HG03439 (cell line): ENCODE results near the gene CORO1C.

Experiments used
- ATAC-seq: cut with Tn5 transposase; IDR thresholded peaks from one replicate; pipeline ENCODE4 v1.9.1; 2021; ENCODE audit warnings: mild to moderate bottlenecking, moderate library complexity; ENCODE audit not compliant: unreplicated experiment

The CORO1C gene

GRCh38 chr12:108700833-108701541, 30.3 kb downstream of the CORO1C start:
- no peak for ATAC-seq

DNA sequence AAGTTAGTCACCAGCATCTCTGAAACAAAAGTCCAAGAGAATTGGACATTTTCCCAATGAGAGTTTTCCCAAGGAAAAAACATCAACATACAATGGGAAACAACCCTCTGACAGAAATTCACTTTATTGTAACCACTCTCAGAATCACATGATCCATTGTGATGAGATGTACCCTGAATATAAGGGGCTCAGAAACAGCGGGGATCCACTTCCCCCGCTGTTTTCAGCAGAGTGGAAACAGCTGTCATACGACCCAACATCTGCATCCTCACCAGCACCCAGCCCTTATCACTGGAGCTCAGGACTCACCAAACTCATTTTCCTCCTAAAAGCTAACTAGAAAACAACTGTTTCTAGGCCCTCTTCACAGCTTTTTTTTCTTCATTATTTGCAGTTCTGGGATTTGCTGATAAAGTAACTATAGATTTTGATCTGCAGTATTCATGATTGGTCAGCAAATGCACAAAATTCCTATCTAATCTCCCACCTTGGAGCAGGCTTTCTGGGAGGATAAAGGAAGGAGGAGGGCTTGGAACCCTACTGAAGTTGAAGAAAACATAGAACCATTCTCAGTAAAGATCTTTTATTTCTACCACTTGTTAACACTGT, 31.3 kb downstream of the CORO1C start:
- ATAC-seq: no peak

DNA sequence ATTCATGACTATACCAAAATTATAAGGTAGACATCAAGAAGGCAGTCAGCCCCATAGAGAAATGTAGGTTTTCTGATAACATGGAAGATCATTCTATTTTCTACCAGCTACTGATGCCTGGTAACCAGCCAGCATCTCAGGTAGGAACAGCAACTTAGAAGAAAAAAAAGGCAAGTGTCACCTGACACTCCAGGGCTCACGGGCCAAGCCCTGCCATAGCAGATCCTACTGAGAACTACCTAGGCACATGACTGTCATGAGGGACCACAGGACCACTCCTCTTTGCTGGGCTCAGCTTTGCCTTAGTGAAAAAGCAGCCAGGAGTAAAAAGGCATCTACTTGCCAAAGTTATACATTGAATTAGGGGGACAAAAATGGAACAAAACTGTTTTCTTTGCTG, 33.4 kb downstream of the CORO1C start:
- ATAC-seq: no peak

DNA sequence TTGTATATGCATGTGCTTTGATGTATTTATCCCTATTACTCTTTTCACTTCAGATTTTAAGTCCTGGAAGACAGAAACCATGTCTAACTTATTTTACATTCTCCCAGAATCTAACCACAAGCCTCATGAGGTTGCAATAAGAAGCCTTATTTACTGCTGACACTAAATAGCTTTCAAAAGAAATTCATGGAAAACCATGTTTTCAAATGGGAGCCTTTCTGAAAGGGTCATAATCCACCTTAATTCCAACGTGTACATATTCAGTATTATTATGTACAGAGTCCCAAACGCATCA, 34.4 kb downstream of the CORO1C start:
- ATAC-seq: no peak

- no peak for ATAC-seq
Observed at GRCh38 chr12:108696111-108696995, 35.0 kb downstream of the CORO1C start.

DNA sequence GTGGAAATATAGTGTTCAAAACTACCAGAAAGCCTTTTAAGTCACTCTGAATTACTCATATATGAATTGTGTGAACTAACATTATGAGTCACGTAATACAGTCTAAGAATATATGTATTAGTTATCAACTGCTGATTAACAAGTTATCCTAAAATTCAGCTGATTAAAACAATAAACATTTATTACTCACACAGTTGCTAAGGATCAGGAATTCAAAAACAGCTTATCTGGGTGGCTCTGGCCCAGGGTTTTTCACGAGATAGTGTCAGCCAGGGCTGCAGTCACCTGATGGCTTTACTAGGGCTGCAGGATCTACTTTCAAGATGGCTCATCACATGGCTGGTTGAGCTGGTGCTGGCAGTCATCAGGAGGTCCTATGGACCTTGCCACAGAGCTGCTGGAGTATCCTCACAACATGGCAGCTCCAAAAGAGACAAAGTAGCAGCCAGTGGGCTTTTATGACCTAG, 36.5 kb downstream of the CORO1C start:
- ATAC-seq: no peak

DNA sequence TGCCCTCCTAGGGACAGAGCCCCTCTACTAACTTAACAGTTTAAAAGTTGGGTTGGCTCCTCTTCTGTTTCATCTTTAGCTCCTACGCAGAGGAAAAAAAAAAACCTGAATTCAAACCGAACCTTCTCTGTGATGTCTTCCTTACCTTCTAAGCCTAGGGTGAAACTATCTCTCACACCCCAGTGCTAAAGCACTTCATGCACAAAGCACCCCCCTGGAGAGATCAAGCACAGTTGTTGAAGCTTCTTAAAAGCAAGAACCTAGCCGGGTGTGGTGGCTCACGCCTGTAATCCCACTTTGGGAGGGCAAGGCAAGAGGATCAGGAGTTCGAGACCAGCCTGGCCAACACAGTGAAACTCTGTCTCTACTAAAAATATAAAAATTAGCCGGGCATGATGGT, 37.6 kb downstream of the CORO1C start:
- no peak for ATAC-seq

DNA sequence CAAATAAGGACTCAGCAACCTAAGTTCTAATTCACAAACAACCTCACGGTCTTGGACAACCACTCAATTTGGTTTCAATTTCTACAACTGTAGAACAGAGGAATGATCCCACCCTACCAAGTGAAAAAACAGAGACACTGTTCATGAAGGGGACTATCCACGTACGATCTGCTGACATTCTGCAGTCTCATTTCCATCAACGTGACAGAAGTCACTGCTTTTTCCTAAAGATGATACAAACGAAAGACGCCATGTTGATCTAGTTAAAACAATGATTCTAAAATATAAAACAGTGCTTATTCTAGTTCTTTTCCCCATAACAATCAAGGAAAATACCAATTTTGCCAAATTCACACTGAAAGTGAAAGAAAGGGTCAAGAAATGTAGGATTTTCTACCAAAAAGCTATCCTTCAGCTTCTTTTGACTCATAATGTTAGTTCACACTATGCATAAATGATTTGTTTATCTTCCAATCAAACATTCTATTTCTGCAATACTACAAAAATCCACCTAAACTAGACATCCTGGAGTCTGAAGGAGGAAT, 38.1 kb downstream of the CORO1C start:
- no peak for ATAC-seq

GRCh38 chr12:108691998-108692808, 39.1 kb downstream of the CORO1C start:
- peak; percentile 16 for ATAC-seq

DNA sequence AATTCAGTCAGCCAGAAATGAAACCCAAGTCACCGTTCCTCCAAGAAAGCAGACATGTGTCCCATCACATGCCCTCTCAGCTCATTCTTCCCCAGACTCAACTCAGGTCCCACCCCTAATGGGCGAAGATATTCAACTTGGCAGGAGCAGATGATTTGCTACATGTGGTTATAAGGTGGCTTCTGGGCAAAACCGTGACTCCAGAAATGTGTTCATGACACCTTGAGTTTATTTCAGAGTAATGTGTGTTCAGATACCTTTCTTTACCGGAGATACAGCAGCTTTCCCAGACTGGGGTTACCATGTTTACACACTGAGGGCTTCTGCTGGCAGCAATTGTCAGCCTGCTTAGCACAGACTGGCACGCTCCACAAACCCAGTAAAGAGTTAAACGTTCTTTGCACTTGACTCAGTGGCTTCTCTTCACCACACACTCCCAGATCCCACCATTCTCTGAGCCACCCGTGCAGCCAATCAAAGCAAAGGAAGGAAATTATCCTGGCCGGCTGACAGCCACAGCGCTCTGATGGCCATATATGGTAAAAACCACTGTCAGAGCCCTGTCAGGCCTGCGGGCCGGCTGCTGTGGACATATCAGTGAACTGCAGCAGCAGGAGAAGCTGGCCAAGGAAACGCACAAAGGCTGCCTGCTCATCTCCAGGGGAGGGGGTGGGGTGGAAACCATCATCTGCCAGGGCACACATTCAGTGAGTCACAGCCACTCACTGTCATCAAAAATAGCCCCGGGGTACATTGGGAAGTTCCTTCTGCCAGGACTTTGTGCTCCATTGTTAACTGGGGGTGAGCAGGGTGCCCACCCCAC, 39.9 kb downstream of the CORO1C start:
- peak; percentile 68 for ATAC-seq

DNA sequence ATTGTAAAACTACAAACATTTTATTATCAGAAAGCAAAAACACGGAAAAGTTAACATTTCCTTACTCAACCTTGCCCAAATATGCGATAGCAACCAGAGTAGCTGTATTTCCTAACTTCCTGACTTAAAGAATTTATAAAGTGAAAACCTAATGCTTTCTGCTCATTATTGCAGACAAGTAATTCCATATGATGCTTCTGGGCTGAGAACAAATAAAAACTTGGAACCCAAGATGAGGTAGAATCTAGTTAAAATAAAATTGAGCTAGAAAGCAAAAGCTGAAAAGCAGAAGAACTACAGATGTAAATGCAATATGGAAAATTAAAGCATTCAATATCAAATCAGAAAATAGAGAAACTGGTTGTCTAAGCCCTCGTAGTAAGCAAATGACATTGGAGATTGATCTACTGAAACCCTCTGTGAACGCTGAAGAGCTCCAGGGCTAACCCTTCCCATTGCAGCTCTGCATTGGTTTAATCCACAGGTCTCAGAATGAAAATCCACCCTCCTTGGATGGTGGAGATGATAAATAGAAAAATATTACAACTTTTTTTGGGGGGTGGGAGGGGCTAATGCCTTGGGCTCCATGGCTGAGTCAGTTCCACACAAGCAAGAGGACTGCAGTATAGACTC, 40.7 kb downstream of the CORO1C start:
- ATAC-seq: no peak

GRCh38 chr12:108690191-108690518, 41.2 kb downstream of the CORO1C start:
- ATAC-seq: no peak

DNA sequence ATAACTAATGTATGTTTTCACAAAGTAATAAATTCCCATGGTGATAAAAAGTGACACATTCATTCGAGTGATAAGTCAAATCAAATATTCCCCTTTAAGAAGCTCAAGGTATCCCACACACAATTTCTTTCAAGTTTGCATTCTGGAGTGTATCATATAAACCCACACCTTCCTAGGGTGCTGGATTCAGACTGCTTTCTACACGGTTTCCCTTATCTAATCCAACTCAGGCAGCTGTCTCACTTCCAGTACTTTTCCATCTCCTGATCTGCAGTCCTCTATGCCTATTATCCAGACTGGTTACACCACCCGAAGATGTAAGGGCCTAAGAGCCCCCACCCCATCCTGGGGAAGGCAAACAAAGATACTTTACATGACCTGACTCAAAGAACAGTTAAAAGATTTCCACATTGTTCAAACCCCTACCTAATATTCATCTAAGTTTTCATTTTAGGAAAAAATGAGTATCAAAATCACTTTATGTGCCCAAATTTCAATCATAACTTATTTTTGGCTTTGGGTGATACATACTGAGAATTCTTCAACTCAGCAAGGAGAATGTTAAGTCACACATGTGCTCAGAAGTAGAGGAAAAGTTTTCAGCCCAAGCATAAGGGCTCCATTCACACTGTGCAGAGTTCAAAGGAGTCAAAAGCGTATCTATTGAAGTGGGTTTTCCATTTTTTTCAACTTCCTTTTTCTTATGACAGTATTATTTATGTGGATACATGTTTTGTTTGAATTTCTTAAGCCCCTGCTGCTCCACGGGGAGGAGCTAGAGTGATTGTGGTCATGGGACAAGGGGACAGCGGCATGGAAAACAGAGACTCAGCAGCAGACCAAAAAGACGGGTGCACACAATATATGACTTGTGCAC, 41.8 kb downstream of the CORO1C start:
- ATAC-seq: no peak

DNA sequence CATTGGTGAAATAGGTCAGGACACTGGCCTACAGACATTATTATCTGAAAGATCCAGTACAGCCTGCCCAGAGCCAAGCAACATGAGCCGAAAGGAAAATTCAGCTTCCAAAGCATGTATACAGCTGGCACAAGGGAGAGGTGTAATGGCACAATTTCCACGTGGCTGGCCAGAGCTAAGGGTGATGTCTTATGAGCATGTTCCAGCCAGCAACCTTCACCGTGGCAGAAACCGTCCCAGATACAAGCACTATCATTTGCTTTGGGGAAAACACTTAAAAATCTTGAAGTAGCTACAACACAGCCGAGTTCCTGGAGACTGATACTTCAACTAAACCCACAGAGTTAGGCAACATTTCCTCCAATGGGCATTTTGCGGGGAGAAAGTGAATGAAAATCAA, 44.5 kb downstream of the CORO1C start:
- ATAC-seq: no peak

DNA sequence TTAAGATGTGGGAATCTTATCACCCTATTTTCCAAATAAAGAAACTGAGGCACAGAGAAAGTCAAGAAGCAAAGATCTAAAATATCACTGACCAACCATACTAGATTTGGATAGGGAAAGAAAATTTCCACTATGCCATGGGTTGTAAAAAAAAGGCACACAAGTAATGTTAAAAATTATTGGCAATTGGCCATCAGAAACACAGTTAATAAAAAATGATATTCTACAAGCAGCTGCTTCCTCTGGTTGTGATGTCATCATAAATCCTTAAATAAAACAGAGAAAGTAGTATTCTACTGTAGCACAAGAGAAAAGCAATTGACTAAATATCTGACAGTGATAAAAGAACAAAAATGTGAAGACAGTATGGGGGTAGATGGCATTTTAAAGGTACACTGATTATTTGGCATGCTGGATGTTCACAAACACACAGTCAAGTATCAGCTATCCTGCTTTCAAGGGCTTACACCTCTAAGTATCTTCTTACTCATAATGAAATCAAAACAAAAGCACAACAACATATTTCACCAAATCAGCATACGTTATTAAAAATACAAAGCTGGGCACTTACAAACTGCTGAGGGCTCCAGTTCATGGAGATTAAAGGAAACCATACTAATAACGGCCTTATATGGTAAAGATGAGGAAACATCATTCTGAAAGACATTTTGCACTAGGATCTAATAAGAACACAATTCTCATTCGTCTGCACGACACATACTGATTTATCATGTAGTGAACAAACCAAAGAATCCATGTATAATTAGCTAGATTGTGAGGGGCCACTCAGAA, 45.7 kb downstream of the CORO1C start:
- ATAC-seq: no peak

GRCh38 chr12:108683906-108684556, 47.3 kb downstream of the CORO1C start:
- ATAC-seq: no peak

DNA sequence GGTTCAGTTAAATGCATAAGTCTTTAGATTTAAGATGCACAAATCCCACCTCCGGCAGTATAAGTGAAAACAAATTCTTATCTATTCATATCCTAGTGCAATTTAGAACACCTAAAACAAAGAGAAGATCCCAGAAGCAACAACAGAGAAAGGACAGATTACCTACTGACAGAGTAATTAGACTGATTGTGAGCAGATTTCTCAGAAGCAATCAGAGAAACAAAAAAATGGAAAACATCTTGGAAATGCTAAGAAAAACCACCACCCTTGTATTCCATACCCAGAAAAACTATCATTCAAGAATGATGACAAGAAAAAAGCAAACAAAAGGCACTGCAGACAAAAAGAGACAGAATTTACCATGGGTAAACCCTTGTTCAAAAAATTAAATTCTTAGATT, 50.0 kb downstream of the CORO1C start:
- no peak for ATAC-seq
